Dermis microvascular lymphatic vessel endothelial cell (primary cell): ENCODE data around the gene EPHX1. TPM values are rescaled to one million over a fixed set of nuclear protein-coding genes. Genes with fewer than 3 reads are reported as not detected.
"Not testable (repeated sequence)": the region's sequence is repeated elsewhere in the genome, so short reads cannot be mapped to it uniquely, and the experiment has no call there.

Experiments
- DNase-seq, 2 donors: peaks; one replicate each; pipeline versions ENCODE4 v3.0.0 to v3.0.0-alpha.2; 2010; ENCODE audit warnings: low read depth in 2 of 2
- total RNA-seq: library from RNA; depleted of rRNA; stranded (reverse); fragments of >200 nt; gene quantifications from 2 replicates; pipeline ENCODE4 v1.2.1, GENCODE V29; 2014

EPHX1 gene
- total RNA-seq, 1 donor from 2014 or later = 35.6 TPM

GRCh38 chr1:225881081-225881958 lies 71.4 kb downstream of the EPHX1 start:
- DNase-seq = peak in 1 of 2 donors; percentile 67

- DNase-seq = peak; percentile 46 to 78
These were observed 72.2 kb downstream of the EPHX1 start, which contains the start of gene TMEM63A for GRCh38 chr1:225881959-225882693. Gene TMEM63A (minus strand): TSS chr1:225882380. CDS start chr1:225877580, 4,800 bp downstream.

DNA sequence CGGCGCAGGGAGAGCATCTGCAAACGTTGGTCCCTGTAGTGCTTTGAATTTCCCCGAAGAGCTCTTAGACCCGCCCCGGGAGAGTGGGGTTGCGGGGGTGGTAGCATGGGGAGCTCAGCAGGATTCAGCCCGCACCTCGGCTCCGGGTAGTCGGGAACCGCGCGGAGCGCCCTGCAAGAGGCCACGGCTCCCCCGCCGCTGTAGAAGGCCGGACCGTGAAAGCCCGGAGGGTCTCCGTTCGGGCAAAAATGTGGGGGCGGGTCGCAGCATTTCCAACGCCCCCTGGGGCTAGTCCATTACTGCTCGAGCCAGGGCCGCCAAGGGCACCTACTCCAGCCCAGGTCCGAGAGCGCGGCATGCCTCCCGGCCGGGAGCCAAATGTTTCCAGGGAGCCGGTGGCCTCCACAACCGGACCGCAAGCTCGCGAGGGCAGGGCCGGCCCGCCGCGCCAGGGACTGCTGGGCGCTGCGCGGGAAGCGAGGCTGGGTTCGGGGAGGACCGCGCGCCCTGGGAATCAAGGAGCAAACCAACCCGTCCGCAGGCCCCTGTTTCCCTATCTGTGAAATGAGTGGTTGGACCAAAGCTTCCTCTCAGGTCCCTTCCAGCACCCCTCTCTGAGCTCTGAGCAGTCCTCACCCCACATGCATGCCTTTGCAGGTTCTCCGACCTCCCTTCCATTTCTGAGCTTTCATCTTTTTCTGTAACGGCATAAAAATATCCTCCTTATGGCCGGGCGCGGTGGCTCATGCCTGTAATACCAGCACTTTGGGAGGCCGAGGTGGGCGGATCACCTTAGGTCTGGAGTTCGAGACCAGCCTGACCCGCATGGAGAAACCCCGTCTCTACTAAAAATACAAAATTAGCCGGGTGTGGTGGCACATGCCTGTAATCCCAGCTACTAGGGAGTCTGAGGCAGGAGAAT lies 73.0 kb downstream of the EPHX1 start:
- DNase-seq = peak in 1 of 2 donors; percentile 41

DNA sequence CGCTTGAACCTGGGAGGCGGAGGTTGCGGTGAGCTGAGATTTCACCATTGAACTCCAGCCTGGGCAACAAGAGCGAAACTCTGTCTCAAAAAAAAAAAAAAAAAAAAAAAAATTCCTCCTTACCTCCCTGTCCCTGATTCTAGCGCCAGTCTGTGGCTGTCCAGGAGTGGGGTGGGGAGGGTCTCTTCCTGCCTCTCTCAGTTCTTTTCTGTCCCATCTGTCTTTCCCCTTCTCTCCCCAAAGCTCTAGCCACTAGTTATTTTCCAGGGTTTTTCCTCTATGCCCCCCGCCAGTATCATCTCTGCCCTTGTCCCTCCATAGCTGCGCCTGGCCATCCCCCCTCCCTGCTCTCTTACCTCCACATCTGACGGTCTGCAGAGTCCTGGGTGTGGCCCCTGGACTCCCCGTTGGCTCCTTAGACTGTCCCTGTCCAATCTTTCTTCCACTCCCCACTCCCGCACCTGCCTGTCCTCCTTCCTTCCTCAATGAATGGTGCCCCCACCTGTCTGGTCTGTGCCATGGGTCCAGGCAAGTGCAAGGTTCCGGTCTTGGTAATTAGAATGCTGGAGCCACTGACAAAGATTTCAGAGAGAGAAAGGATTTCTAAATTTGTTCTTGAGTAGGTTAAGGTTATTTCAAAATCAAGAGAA lies 73.8 kb downstream of the EPHX1 start:
- no peak for DNase-seq

DNA sequence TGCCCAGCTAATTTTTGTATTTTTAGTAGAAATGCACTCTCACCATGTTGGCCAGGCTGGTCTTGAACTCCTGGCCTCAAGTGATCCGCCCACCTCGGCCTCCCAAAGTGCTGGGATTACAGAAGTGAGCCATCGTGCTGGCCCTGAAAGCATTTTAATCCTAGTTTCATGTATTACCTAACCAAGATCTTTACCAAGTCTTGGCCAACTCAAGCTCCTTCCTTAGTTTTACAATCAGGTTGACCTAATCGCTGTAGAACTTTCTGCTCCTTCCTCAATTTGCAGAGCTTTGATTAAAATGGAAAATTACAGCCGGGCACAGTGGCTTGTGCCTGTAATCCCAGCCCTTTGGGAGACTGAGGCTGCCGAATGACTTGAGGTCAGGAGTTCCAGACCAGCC lies 75.4 kb downstream of the EPHX1 start:
- no peak for DNase-seq

DNA sequence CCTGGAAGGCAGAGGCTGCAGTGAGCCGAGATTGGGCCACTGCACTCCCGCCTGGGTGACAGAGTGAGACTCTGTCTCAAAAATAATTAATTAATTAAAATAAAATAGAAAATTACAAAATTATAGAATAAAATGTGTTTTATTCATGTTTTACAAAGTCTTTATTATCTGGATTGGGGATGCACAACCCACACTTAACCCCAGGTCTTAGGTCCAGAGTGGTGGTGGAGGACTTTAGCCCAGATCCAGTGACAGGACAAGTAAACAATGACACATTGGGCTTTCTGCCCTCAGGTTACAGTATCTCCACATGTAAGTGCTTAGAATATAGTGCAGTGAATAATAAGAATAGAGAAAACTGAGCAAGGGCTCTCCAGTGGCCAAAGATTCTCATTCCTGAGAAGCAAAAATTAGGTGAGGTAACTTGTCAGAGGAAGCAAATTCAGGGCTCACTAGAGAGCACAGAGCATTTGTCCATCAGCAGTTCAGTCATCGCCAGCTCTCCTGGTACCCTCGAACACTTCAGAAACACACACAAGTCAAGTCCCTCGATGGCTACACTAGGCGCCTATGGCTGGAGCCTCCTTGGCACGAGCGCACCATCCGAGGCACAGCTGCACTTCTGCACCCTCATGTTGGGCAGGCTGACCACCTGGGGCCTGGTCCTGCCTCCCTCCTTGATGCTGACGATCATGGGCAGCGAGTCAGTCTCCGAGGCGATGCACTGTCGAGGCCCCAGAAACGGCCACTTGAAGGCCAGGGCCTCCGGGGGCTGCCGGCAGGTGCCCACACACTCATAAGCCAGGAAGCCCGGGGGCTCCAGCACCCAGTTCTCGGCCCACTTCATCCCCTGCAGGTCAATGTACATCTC lies 76.5 kb downstream of the EPHX1 start:
- no peak for DNase-seq

- no peak for DNase-seq
These were observed 77.0 kb downstream of the EPHX1 start for GRCh38 chr1:225887030-225887314.

DNA sequence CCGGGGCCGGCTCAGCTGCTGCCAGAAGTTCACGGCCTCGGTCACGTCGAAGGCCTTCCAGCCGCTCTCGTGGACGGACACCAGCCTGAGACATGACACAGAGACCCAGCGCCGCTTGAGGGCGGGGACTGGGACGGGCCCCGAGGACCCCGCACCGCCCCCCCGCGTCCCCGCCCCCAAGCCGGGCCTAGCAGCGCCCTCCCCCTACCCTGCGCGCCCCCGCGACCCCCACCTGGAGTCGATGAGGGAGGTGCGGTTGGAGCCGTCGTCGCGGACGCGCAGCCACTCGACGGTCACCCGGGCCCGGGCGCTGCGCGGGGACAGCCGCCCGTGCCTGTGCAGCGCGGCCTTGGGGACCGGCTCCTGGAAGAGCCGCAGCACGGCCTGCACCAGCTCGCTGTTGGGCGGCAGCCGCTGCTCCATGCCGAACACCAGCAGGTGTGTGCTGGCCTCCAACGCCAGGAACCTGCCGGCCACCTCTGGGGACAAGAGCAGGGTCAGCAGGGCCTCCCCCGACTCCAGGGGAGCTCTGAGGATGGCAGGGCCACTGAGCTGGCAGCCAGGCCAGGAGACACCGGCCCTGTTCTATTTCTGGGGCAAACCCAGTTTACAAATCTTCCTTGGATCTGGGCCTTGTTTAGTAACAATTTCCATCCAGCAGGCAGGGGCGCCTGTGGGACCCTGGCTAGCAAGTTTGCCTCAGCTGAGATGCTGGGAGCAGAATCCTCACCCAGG lies 77.8 kb downstream of the EPHX1 start:
- DNase-seq = not testable (repeated sequence)

GRCh38 chr1:225888289-225888897 lies 78.5 kb downstream of the EPHX1 start:
- DNase-seq = no peak

GRCh38 chr1:225888898-225889601 lies 79.1 kb downstream of the EPHX1 start, which contains the start of gene LEFTY1:
Gene LEFTY1 (minus strand): TSS chr1:225889146. CDS start chr1:225889066, 80 bp downstream.
- no peak for DNase-seq

GRCh38 chr1:225889743-225890142 lies 79.8 kb downstream of the EPHX1 start:
- no peak for DNase-seq

- no peak for DNase-seq
These were observed 80.7 kb downstream of the EPHX1 start for GRCh38 chr1:225890346-225891228.

GRCh38 chr1:225891229-225891972 lies 81.5 kb downstream of the EPHX1 start:
- DNase-seq = no peak

GRCh38 chr1:225892307-225892706 lies 82.4 kb downstream of the EPHX1 start:
- no peak for DNase-seq
